MV-4-11 (cell line): Measurements from ENCODE around the gene SYNPO2L.
"Not testable (repeated sequence)": the region's sequence is repeated elsewhere in the genome, so short reads cannot be mapped to it uniquely, and the experiment has no call there.

Experiments used
- DNase-seq: peaks from one replicate; lab custom pipeline; 2025; lab: John Stamatoyannopoulos, UW

Gene SYNPO2L, protein sequence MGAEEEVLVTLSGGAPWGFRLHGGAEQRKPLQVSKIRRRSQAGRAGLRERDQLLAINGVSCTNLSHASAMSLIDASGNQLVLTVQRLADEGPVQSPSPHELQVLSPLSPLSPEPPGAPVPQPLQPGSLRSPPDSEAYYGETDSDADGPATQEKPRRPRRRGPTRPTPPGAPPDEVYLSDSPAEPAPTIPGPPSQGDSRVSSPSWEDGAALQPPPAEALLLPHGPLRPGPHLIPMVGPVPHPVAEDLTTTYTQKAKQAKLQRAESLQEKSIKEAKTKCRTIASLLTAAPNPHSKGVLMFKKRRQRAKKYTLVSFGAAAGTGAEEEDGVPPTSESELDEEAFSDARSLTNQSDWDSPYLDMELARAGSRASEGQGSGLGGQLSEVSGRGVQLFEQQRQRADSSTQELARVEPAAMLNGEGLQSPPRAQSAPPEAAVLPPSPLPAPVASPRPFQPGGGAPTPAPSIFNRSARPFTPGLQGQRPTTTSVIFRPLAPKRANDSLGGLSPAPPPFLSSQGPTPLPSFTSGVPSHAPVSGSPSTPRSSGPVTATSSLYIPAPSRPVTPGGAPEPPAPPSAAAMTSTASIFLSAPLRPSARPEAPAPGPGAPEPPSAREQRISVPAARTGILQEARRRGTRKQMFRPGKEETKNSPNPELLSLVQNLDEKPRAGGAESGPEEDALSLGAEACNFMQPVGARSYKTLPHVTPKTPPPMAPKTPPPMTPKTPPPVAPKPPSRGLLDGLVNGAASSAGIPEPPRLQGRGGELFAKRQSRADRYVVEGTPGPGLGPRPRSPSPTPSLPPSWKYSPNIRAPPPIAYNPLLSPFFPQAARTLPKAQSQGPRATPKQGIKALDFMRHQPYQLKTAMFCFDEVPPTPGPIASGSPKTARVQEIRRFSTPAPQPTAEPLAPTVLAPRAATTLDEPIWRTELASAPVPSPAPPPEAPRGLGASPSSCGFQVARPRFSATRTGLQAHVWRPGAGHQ

GRCh38 chr10:73655990-73656298, at the start of gene SYNPO2L:
Gene SYNPO2L, minus strand, starts transcription at chr10:73656029. Its CDS starts 107 bp downstream, at chr10:73655922.
- DNase-seq, result no peak

DNA sequence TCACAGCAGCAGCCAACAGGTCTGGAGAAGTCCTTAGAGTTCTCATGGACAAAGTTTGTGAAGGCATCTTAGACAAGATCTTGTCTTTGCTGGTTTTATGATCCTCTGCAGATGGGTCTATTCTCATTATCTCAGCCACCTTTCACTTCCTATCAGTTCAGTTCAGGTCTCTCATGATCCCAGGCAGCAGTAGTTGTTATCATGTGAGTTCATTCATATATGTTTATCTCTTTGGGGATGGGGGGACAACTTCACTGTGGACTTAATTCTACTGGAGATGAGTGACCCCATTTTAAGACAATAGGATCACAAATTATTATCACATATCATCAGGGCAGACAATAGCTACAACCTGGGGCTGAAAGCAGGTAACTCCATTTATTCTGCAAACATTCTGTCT, 48.1 kb upstream of the SYNPO2L start:
- DNase-seq, result not testable (repeated sequence)

GRCh38 chr10:73698819-73699218, 43.0 kb upstream of the SYNPO2L start:
- DNase-seq, result not testable (repeated sequence)

GRCh38 chr10:73697675-73698159, 41.9 kb upstream of the SYNPO2L start, which contains the start of gene AGAP5:
Gene AGAP5, minus strand, starts transcription at chr10:73698109. Its CDS starts 354 bp downstream, at chr10:73697755.
- not testable (repeated sequence) for DNase-seq

- DNase-seq, result not testable (repeated sequence)
Measured at GRCh38 chr10:73695302-73695701, 39.5 kb upstream of the SYNPO2L start.

DNA sequence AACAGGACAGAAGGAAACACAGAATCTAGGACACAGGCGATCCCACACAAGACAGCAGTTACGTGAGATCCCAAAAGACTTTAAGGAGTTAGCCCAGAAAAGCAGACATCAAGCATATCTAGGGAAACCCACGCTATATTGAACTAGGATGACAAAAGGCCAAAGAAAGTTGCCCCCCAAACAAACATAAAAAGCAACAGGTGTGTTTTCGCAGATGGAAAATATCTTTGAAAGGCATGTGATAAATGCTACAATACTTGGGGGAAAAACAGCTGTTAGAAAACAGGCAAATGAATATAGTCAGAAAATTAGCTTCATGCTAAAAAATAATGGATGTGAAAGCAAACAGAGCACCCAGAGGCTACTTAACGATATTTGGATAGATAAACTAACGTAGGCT, 34.9 kb upstream of the SYNPO2L start:
- not testable (repeated sequence) for DNase-seq

DNA sequence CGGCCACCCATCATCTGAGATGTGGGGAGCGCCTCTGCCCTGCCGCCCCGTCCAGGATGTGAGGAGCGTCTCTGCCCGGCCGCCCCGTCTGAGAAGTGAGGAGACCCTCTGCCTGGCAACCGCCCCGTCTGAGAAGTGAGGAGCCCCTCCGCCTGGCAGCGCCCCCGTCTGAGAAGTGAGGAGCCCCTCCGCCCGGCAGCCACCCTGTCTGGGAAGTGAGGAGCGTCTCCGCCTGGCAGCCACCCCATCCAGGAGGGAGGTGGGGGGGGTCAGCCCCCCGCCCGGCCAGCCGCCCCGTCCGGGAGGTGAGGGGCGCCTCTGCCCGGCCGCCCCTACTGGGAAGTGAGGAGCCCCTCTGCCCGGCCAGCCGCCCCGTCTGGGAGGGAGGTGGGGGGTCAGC, 33.8 kb upstream of the SYNPO2L start:
- not testable (repeated sequence) for DNase-seq

DNA sequence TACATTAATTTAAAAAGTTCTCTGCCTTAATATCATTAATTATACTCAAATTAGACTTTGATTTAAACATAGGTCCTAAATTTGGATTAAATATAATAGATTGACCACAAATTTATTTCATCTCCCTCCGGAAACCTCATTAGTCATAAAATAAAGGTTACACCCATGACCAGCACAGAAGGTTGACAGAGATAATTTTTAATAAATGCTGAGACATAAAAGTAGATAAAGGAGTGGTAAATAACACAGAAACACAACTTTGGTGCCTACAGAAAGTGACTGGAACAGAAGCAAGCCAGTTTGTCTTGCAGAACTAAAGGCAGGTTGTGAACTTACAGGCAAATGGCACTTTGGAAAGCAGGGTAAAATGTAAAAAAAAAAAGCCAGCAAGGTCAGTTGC, 31.8 kb upstream of the SYNPO2L start:
- DNase-seq, result not testable (repeated sequence)

GRCh38 chr10:73674546-73674945, 18.7 kb upstream of the SYNPO2L start:
- DNase-seq, result not testable (repeated sequence)

DNA sequence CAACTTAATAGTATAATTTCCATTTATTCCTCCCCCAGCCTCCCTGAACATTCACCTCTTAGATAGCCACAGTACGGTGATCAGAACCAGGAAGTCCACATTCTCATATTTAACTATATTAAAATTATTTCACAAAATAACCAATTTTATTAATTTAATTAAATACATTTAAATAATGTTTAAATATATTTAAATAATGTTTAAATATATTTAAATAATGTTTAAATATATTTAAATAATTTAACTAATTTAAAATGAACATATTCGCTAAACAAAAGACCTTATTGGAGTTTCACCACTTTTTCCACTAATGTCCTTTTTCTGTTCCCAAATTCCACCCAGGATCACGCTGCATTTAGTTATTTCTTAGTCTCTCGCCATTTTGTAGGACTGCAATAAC, 12.5 kb upstream of the SYNPO2L start:
- not testable (repeated sequence) for DNase-seq

GRCh38 chr10:73666153-73666809, 10.5 kb upstream of the SYNPO2L start:
- DNase-seq, result not testable (repeated sequence)

GRCh38 chr10:73665581-73665980, 9.8 kb upstream of the SYNPO2L start:
- not testable (repeated sequence) for DNase-seq

DNA sequence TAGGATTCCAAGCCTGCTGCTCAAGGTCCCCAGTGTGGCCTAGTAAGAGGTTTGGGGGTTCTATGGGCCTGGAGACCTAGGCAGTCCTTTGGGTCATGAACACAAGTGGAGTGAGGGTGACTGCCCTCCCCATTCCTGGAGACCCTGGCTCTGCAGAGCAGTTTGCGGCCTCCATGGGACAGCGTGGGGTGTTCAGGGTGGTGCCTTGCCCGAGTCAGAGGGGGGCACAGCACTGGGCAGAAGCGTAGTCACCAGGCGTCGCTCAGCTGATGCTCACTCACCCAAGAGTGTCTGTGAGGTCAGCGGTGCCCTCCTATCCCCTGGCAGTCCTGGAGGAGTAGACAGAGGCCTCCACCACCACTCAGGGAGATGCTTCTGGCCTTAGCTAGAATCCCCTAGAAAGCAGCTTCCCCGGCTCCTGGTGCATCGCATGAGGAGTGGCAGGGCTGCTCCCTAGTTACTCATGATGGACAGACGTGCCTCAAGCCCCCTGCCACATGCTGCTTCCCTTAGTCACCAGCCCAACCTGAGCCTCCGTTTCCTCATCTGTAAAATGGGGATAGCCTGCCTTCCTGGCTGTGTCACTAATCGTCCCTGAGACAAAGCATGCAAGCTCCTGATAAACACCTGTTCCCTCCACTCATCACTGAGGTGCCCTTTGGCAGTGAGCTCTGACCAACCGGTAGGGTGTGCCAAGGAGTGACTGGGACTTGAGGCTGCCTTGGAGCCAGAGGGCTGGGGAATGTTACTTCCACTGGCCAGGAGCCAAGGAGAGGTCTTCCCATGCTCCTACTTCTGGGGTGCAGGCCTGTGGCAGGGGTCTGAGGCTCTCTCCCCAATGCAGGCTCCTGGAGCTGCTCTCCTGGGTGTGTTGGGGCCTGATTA, 8.6 kb upstream of the SYNPO2L start:
- DNase-seq, result not testable (repeated sequence)

DNA sequence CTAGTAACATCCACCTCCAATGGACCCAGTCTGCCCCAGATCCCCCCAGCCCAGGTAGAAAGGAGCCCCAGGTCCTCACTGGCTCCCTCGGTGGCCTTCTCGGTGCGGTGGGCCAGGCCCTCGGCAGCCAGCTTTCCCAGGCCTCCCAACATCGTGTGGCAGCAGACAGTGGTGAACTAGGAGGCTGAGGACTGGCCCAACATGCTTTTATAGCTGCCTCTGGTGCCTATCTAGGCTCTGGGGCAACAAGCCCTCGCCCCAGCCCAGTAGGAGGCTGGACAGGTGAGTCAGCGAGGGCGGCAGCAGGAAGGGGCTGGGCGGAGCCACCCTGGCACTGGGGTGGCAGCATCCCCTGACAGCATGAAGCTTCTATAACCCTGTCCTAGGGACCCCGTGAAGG, 7.8 kb upstream of the SYNPO2L start:
- DNase-seq, result not testable (repeated sequence)

DNA sequence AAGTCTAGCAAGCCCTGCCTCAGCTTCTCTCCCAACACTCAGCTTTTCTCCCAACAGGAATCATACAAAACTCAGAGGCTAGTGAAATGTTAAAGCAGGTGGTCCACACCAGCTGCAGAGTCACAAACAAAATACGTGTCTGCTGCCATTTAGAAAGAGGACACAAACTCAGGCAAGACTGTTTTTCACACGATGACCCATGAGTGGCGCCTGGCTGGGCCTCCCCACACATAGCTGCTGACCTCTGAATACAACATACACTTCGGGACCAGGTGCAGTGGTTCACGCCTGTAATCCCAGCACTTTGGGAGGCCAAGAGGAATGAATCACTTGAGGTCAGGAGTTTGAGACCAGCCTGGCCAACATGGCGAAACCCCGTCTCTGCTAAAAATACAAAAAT, 6.9 kb upstream of the SYNPO2L start:
- not testable (repeated sequence) for DNase-seq

GRCh38 chr10:73655257-73655989, 406 bp downstream of the SYNPO2L start:
- peak; percentile 18 for DNase-seq

GRCh38 chr10:73653701-73654100, 2.1 kb downstream of the SYNPO2L start:
- peak; percentile 49 for DNase-seq

DNA sequence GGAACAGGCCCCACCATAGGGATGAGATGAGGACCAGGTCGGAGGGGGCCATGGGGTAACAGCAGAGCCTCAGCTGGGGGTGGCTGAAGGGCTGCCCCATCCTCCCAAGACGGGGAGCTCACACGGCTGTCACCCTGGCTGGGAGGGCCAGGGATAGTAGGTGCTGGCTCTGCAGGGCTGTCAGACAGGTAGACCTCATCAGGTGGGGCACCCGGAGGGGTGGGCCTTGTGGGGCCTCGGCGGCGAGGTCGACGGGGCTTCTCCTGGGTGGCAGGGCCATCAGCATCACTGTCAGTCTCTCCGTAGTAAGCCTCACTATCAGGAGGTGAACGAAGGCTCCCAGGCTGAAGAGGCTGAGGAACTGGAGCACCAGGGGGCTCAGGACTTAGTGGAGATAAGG, 2.6 kb downstream of the SYNPO2L start:
- DNase-seq, result no peak

DNA sequence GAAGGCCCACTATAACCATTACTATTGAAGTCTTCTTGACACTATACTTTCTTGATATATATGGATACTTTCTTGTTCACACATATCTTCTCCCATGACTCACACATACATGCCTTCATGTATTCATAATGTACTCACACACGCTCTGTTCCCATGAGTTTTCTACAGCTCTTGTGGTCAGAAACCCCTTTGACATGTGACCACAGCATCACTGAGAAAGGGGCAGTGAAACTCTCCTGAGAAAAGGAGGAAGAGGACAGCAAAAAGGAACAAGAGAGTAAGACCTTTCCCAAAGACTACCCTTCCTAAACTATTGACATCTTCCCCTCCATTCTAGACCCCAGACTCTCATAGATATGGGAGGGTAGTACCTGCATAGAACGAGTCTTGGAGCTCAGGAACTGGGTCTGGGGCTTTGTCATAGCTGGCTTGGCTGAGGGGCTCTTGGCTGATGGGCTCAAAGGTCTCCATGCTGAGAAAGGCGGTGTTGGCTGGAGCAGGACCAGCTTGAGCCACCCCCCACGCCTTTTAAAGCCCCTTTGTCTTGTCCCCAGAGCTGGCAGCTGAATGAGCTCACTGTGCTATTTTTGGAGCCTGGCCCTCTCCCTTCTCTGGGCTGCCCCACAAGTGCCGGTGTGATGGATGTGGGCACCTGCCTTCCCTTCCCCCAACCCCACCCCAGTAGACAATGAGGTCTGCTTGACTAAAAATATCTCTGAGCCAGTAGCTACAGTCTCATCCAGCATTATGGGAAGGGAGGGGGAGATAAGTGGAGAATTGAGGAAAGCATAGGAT, 5.1 kb downstream of the SYNPO2L start:
- peak; percentile 98 for DNase-seq
